H4 (cell line): Measurements from ENCODE around the gene SMIM5. TPM values are rescaled to one million over a fixed set of nuclear protein-coding genes. Genes with fewer than 3 reads are reported as not detected.
A peak's percentile ranks its signal among the peaks of the same experiment; 100 is the strongest.

ENCODE experiments used
- DNase-seq: peaks from one replicate; pipeline ENCODE4 v3.0.0-alpha.2; 2015; ENCODE audit warnings: low spot score
- total RNA-seq: library from RNA; depleted of rRNA; stranded (reverse); fragments of >200 nt; shearing (Covaris generic); gene quantifications from 2 replicates; pipeline ENCODE4 v1.2.3, GENCODE V29; 2014; rRNA removed

SMIM5 gene
- total RNA-seq, 1 experiment from 2014 or later, result not detected

- peak; percentile 98 for DNase-seq
These were observed 33.9 kb downstream of the SMIM5 start, which contains the start of the genes RECQL5 and SAP30BP for GRCh38 chr17:75666959-75667790. RECQL5 (minus strand) TSS chr17:75667154; CDS start chr17:75666557, 597 bp downstream. SAP30BP (plus strand) TSS chr17:75667338; CDS start chr17:75667373, 35 bp downstream.

- DNase-seq, result no peak
These were observed 34.6 kb downstream of the SMIM5 start for GRCh38 chr17:75667825-75668224.

GRCh38 chr17:75668489-75668888 lies 35.3 kb downstream of the SMIM5 start:
- no peak for DNase-seq

DNA sequence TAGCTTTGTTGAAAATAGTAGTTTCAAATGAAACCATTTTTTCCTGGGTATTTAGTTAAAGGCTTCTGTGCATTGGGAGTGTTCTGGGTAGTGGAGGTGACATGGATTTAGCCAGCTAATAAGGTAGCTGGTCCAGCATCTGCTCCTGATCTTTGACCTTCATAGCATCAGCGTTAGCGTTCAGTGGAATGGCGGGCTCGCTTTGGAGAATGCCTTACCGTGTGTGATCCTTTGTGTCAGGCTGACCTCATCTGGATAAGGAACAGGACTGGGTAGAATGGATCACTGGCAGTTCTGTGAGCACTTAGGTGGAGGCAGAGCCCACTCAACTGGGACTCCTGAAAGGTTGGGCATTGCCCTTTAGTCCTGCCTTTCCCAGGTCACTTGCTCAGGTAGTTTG lies 37.6 kb downstream of the SMIM5 start:
- no peak for DNase-seq

DNA sequence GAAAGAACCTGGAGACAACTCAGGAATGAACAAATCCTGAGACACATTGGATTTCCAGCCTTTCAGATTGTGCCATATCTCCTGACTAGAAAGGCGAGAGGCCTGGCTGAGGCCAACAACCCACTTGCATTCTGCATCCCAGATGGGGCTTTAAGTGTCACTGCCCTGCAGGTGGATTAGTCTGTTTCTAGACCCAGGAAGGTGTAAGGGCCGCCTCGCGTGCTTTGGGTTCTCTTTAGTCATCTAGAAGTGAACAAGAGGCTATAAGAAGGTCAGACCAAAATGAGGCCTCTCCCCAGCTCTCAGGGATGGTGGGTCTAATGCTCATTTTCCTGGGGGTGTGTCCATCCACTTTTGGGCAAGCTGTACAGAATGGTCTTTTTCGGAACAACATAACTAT lies 38.8 kb downstream of the SMIM5 start:
- DNase-seq, result no peak

DNA sequence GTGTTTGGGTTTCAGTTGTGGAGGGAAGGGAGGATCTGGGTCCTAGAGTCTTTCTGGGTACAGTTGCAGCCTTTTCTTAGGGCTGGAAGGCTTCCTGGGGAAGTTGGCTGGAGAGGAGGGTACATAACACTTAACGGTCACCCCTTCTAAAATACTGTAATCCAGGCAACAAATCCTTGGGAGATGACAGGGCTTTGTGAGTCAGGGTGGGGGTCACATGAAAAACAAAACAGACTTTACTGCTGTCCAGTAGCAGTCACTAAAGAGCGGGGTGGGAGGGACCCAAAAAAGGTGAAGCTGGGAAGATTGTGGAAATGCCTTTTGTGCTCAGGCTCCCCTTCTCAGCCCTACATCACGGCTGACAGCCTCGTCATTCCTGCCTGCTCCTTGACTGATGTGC lies 40.3 kb downstream of the SMIM5 start:
- no peak for DNase-seq

DNA sequence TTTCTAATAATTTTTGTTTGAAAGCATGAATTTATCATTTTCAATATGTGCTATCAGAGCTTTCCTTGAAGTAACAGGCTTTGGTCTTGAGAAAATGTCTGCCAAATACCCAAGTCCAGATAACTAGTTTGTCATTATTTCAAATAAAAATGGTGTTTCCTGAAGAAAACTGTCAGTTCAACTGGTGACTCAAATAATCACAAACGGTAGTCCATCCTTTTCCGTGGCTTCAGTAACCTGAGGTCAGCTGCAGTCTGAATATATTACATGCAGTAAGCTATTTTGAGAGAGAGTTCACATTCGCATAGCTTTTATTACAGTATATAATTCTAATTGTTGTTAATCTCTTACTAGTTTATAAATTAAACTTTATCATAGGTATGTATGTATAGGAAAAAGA lies 43.2 kb downstream of the SMIM5 start:
- no peak for DNase-seq

GRCh38 chr17:75679706-75680211 lies 46.5 kb downstream of the SMIM5 start:
- DNase-seq, result peak; percentile 66

- DNase-seq, result no peak
These were observed 47.2 kb downstream of the SMIM5 start for GRCh38 chr17:75680431-75680830.

- no peak for DNase-seq
These were observed 48.1 kb downstream of the SMIM5 start for GRCh38 chr17:75681289-75681688.

DNA sequence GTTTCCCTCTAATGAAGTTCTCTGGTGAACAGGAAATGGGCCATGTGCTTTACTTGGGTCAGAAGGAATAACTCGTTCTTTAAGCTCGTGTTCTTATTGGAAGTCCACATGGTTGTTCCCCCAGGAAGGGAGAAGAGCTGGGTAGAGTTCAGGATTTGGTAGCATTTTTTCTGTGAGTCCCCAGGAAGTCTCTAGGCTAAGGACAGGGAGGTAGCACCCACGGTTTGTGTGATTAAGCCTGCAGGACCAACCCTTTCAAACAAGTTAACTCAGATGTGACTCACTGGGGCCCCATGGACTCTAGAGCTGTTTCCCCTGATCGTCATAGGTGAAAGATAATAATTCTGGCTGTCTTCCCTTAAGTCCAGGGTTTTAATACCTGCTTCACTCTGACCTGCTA lies 50.3 kb downstream of the SMIM5 start:
- DNase-seq, result no peak

DNA sequence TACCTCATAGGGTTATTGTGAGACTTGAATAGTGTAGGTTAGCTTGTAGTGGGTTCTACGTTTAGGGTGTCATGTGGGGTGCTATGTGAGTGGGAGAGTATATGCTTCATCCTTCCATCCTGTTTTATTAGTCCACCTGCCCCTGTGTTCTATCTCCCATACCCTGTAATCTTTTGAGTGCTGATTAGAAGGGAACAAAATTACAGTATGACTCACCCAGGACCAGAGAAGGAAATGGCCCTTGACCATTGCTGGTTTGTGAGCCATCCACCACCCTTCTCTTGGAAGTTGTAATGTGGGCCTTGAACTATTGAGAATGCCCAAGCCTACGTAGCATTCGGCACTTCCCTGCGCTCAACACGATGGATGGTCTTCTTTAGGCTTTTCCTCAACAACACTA lies 51.0 kb downstream of the SMIM5 start:
- DNase-seq, result no peak

GRCh38 chr17:75684924-75685323 lies 51.7 kb downstream of the SMIM5 start:
- DNase-seq, result no peak

DNA sequence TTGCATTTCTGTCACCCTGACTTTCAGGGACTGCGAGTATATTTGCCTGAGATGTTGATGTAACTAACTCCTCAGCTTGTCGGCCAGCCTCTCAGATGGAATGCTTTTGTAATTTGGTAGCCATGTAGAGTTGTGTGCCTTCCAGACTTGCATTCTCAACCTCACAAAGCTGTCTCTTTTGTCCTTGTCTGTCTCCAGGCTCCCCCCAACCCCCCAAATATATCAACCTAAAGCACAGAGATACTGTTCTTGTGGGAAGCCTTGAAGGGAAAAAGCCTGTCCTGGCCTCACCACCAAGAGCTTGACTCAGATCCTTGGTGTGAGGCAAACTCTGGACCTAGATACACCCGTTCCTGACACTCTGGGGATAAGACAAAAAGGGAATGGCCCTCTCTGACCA lies 52.3 kb downstream of the SMIM5 start:
- no peak for DNase-seq

- DNase-seq, result no peak
These were observed 55.1 kb downstream of the SMIM5 start for GRCh38 chr17:75688209-75688825.

DNA sequence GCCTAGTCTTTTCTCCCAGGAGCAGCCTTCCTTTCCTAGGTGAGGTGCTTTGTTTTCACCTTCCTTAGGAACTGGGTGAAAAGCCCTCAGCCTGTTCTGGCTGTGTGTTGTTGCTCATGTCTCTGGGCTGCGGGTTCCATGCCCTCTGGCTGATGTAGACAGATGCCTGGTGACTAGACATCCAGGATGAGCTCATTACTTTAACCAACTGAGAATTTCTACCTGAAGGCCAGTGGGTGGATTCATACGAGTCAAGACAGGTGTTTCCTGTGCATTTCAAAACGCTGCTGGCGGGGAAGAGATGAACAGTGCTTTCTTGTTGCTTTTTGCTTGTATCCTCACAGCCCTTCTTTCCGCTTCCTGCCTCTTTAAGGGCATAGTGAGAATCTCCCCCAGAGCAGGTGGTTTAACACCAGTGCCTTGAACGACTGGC lies 56.2 kb downstream of the SMIM5 start:
- no peak for DNase-seq

Other genes with a start within 250 kb of the SMIM5 start
- gene GRB2, start 227.8 kb upstream of the SMIM5 start, total RNA-seq, result 83.8 and 107 TPM in 2 replicates
- 24.3 and 33.6 TPM in 2 replicates for gene TMEM94, start 176.8 kb upstream of the SMIM5 start, total RNA-seq
- 5.4 and 8.3 TPM in 2 replicates for gene CASKIN2, start 117.9 kb upstream of the SMIM5 start, total RNA-seq
- gene TSEN54, start 116.9 kb upstream of the SMIM5 start, total RNA-seq, result 24.1 and 28.6 TPM in 2 replicates
- 7.8 and 13.0 TPM in 2 replicates for gene LLGL2, start 107.7 kb upstream of the SMIM5 start, total RNA-seq
- gene MYO15B, start 45.6 kb upstream of the SMIM5 start, total RNA-seq, result 0.02 and 1.1 TPM in 2 replicates
- 6.4 and 14.3 TPM in 2 replicates for gene RECQL5, start 33.7 kb downstream of the SMIM5 start, total RNA-seq
- gene SAP30BP, start 33.9 kb downstream of the SMIM5 start, total RNA-seq, result 107 and 135 TPM in 2 replicates
- 0.15 and 0.35 TPM in 2 replicates for gene ITGB4, start 88.0 kb downstream of the SMIM5 start, total RNA-seq
- 46.3 and 51.7 TPM in 2 replicates for gene GALK1, start 131.8 kb downstream of the SMIM5 start, total RNA-seq
- gene UNK, start 151.4 kb downstream of the SMIM5 start, total RNA-seq, result 24.0 and 29.6 TPM in 2 replicates
- gene UNC13D, start 211.0 kb downstream of the SMIM5 start, total RNA-seq, result 1.9 and 2.9 TPM in 2 replicates
- gene WBP2, start 221.9 kb downstream of the SMIM5 start, total RNA-seq, result 14.8 and 26.3 TPM in 2 replicates
- 12.9 and 13.5 TPM in 2 replicates for gene TRIM47, start 245.1 kb downstream of the SMIM5 start, total RNA-seq